ENCODE results near the gene CCDC180. TPM values are rescaled to one million over a fixed set of nuclear protein-coding genes. Genes with fewer than 3 reads are reported as not detected.

CCDC180 gene
- total RNA-seq, 4 donors from 2014 or later = 3.9 to 9.0 (median 5.6) TPM

GRCh38 chr9:97318433-97318832, 11.0 kb downstream of the CCDC180 start:
- TF ChIP-seq, protein P1, sequence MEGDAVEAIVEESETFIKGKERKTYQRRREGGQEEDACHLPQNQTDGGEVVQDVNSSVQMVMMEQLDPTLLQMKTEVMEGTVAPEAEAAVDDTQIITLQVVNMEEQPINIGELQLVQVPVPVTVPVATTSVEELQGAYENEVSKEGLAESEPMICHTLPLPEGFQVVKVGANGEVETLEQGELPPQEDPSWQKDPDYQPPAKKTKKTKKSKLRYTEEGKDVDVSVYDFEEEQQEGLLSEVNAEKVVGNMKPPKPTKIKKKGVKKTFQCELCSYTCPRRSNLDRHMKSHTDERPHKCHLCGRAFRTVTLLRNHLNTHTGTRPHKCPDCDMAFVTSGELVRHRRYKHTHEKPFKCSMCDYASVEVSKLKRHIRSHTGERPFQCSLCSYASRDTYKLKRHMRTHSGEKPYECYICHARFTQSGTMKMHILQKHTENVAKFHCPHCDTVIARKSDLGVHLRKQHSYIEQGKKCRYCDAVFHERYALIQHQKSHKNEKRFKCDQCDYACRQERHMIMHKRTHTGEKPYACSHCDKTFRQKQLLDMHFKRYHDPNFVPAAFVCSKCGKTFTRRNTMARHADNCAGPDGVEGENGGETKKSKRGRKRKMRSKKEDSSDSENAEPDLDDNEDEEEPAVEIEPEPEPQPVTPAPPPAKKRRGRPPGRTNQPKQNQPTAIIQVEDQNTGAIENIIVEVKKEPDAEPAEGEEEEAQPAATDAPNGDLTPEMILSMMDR (IDR thresholded peaks at IDR 0.05; ENCODE audit: low read depth) = no peak

DNA sequence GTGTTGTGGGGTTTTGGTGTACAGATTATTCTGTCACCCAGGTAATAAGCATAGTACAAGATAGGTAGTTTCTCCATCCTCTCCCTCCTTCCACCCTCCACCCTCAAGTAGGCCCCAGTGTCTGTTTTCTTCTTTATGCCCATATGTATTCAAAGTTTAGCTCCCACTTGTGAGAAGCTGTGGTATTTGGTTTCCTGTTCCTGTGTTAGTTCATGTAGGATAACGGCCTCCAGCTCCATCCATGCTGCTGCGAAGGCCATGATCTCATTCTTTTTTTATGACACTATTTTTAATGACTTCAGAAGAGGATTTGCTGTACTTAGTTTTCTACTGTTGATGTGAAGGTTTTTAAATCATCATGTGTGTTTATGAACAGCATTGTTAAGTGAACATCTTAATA, 11.9 kb downstream of the CCDC180 start:
- TF ChIP-seq, protein P1 (IDR thresholded peaks at IDR 0.05; ENCODE audit: low read depth) = no peak

- TF ChIP-seq, protein P1 (IDR thresholded peaks at IDR 0.05; ENCODE audit: low read depth) = no peak
Measured at GRCh38 chr9:97320080-97320642, 12.7 kb downstream of the CCDC180 start.

DNA sequence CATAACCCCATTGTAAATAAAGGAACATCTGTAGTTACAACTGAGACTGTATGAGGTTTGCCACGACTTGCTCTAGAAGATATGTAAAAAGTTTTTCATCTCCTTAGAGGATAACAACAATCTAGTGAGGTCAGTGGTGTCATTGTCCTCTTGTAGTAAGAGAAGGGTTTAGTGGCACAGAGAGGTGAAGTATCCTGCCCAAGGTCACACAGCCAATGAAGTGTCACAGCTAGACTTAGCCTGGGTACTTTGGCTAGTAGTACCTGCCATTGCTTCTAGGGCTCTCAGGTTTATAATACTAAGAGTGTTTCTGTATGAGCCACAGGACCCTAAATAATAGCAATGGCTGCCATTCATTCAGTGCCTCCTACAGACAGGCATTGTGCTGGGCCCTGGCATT, 13.8 kb downstream of the CCDC180 start:
- TF ChIP-seq, protein P1 (IDR thresholded peaks at IDR 0.05; ENCODE audit: low read depth) = no peak

- TF ChIP-seq, protein P1 (IDR thresholded peaks at IDR 0.05; ENCODE audit: low read depth) = no peak
Measured at GRCh38 chr9:97321691-97322090, 14.2 kb downstream of the CCDC180 start.

- TF ChIP-seq, protein P1 (IDR thresholded peaks at IDR 0.05; ENCODE audit: low read depth) = no peak
Measured at GRCh38 chr9:97322105-97322504, 14.6 kb downstream of the CCDC180 start.

- TF ChIP-seq, protein P1 (IDR thresholded peaks at IDR 0.05; ENCODE audit: low read depth) = no peak
Measured at GRCh38 chr9:97324954-97325353, 17.5 kb downstream of the CCDC180 start.
